NT2/D1 (cell line): ENCODE results near the gene HIPK2.

Experiments used
- DNase-seq: peaks from one replicate; pipeline ENCODE4 v3.0.0-alpha.2; 2011; ENCODE audit warnings: low read depth, low spot score
- H3K27me3 ChIP-seq: 2 replicates; pipeline ENCODE4 v1.6.0; 2011; ENCODE audit warnings: mild to moderate bottlenecking; ENCODE audit not compliant: insufficient read length, insufficient read depth
- H3K36me3 ChIP-seq: 2 replicates; pipeline ENCODE4 v1.6.1; 2011; ENCODE audit warnings: mild to moderate bottlenecking, low read length, mixed read lengths; ENCODE audit not compliant: insufficient read depth, insufficient read length
- H3K4me1 ChIP-seq: 2 replicates; pipeline ENCODE4 v1.5.1; 2011; ENCODE audit not compliant: insufficient read depth, insufficient read length
- H3K4me3 ChIP-seq: 2 replicates; pipeline ENCODE4 v1.5.1; 2011; ENCODE audit warnings: low read depth; ENCODE audit not compliant: insufficient read length
- H3K9ac ChIP-seq: 2 replicates; pipeline ENCODE4 v1.6.0; 2011; ENCODE audit warnings: low read depth; ENCODE audit not compliant: insufficient read length
- H3K9me3 ChIP-seq: 2 replicates; pipeline ENCODE4 v1.5.1; 2011; ENCODE audit warnings: mild to moderate bottlenecking, low read length; ENCODE audit not compliant: insufficient read depth
- SUZ12 ChIP-seq: IDR thresholded peaks from 2 replicates; pipeline ENCODE4 v1.6.1; 2011; ENCODE audit not compliant: insufficient read length, insufficient read depth; ENCODE audit errors: extremely low read depth
- YY1 ChIP-seq: IDR thresholded peaks from 2 replicates; pipeline ENCODE4 v1.6.1; 2011; ENCODE audit not compliant: insufficient read length, insufficient read depth
- ZNF274 ChIP-seq: IDR thresholded peaks from 2 replicates; pipeline ENCODE4 v1.6.1; 2011; ENCODE audit warnings: mild to moderate bottlenecking, low read depth, low read length

The HIPK2 gene

DNA sequence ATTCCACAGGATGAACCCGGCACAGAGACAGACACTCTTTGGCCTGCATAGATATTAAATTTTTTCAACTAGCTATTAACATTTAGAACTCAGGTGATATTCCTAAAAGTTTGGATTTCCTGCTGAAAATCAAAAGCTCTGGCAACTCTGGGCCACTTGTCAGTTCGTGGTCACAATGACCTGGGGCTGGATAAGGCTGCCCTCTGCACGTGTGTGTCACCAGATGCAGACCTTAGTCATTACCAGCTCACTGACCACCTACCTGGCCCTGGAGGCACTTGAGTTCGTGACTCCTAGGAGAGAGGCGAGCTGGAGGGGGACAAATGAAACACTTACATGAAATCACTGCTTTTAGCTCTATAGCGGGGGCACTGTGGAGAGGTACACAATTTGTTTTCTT is 126.5 kb downstream of the HIPK2 start:
- Histone ChIP-seq H3K4me1 (peaks cover 2% of the 10 kb centered on the region), H3K9me3 (no peaks in the 10 kb centered on the region), H3K36me3 (no peaks in the 10 kb centered on the region), H3K4me3 (no peak overlapping the region), H3K9ac (no peak overlapping the region), H3K27me3 (no peaks in the 10 kb centered on the region)
- TF ChIP-seq YY1 (no peak), SUZ12 (no peak), ZNF274 (no peak)
- no peak for DNase-seq

DNA sequence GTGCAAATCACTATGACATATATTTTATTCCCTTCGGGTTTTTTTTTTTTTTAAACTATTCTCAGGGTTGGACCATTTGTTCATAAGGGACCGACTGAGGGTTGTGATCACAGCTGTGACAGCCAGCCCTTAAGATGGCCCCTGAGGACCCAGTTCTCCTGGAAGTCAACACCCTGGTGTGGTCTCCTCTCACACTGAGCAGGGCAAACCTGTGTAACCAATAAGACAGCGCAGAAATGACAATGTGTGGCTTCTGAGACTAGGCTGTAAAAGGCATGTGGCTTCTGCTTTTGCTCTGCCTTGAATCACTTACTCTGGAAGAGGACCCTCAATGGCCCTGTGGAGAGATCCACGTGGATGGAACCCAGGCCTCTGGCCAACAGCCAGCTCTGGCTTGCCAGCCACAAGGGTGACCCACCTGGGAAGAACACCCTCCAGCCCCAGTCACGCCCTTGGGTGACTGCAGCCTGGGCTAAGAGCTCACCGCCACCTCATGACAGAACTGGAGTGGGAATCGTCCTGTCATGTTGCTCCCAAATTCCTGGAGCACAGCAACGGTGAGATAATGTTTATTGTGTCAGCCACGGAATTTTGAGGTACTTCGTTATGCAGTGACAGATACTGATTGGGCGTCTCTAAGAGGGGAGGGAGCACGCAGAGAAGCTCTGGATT is 127.2 kb downstream of the HIPK2 start:
- Histone ChIP-seq H3K36me3 (no peaks in the 10 kb centered on the region), H3K9me3 (no peaks in the 10 kb centered on the region), H3K4me1 (peaks cover 2% of the 10 kb centered on the region), H3K4me3 (no peak overlapping the region), H3K27me3 (no peaks in the 10 kb centered on the region), H3K9ac (no peak overlapping the region)
- TF ChIP-seq SUZ12 (no peak), ZNF274 (no peak), YY1 (no peak)
- no peak for DNase-seq

DNA sequence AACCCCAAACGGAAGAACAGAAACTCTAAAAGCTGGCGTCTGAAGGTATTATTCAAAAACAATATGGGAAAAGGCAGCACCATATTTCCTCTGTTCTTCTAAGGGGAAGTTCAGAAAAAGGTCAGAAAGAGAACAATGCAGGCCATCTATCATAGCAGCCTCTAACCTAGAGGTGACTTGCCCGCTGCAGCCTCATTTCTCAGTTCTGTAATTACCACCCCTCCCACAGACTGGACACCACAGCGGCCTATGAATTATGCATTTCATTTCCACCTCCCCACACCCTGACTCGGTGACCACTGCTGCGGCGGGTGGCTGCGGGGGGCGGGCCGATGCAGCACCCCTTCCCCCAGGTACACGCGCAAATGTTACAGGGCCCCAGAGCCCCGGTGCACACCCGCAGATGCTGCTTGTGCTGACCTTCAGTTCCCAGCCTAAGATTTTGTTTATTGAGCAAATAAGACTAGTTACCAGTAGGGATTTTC is 128.8 kb downstream of the HIPK2 start:
- TF ChIP-seq ZNF274: no peak
- TF ChIP-seq SUZ12: no peak
- TF ChIP-seq YY1: no peak
- Histone ChIP-seq H3K36me3 (no peaks in the 10 kb centered on the region), H3K9me3 (no peaks in the 10 kb centered on the region), H3K4me3 (no peak overlapping the region), H3K27me3 (no peaks in the 10 kb centered on the region), H3K4me1 (peaks cover 4% of the 10 kb centered on the region), H3K9ac (no peak overlapping the region)
- no peak for DNase-seq

DNA sequence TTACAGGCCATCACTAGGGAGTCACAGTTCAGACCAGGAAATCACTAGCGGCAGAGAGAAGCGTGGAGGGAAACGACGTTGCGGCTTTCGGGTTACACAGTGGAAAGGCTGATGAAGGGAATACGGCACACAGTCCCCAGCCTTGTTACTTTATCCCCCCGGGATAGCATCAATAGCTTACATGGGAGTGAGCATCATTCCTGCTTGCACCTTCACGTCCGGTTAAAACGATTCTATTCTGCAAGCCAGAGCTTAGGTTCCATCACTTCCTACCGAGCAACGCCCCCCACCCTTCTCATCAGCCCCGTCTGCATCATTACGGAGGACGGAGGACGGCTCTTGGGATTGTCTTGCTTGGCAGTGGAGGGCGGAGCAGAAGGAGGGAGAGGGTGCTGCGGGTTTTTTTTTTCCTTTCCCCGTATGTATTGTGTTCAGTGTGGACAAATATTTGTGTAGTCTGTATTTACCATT is 129.4 kb downstream of the HIPK2 start:
- no peak overlapping the region for H3K4me3 ChIP-seq
- peaks cover 4% of the 10 kb centered on the region for H3K4me1 ChIP-seq
- no peak overlapping the region for H3K9ac ChIP-seq
- TF ChIP-seq SUZ12: no peak
- no peak for TF ChIP-seq ZNF274
- TF ChIP-seq YY1: no peak
- H3K9me3 ChIP-seq: no peaks in the 10 kb centered on the region
- no peaks in the 10 kb centered on the region for H3K36me3 ChIP-seq
- H3K27me3 ChIP-seq: no peaks in the 10 kb centered on the region
- DNase-seq: no peak

DNA sequence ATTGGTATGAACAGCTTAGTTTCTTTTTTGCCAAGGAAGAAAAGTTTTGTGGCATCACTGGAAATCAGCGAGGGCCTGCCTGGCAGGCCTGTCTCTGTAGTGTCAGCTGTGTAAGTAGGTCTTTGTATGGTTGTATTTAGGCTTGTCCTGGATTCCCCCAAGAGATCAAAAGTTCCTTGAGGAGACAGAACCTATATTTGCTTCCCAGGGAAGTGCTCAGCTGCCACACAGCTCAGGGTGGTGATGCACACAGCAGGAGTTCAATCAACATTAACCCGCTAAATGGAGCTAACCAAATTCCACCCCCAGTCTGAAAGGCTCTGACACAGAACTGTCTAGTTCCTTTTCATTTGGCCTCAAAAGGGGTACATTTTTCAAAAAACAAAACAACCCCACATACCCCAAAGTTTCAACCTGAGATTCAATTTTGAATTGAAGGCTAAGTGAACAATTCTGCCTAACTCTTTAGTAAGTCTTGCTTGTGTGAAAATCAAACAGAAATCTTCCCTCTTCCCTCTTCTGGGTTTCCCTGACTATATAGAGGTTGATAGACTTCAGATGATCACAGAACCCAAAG is 129.9 kb downstream of the HIPK2 start:
- no peaks in the 10 kb centered on the region for H3K36me3 ChIP-seq
- H3K27me3 ChIP-seq: no peaks in the 10 kb centered on the region
- peaks cover 4% of the 10 kb centered on the region for H3K4me1 ChIP-seq
- TF ChIP-seq ZNF274: no peak
- no peak for TF ChIP-seq SUZ12
- no peak for TF ChIP-seq YY1
- H3K9ac ChIP-seq: no peak overlapping the region
- no peak for DNase-seq
- H3K4me3 ChIP-seq: no peak overlapping the region
- no peaks in the 10 kb centered on the region for H3K9me3 ChIP-seq

DNA sequence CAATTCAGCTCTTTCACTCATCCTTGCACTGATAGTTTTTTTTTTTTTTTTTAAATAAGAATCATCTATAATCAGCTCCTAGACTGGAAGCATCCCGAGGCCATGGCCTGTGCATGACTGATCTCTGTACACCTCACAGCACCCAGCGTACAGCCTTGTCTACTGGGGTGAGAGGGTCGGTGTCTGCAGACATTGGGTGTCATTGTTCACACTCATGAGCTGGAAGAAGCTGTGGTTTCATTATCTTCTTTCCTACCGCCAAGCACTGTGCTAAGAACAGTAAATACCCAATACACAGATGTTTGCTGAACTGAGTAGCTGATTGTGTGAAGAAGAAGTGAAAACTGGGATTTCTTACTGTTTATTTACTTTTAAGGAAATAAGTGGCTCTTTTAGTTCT is 130.7 kb downstream of the HIPK2 start:
- TF ChIP-seq ZNF274: no peak
- no peak for TF ChIP-seq YY1
- no peak for TF ChIP-seq SUZ12
- no peaks in the 10 kb centered on the region for H3K36me3 ChIP-seq
- H3K9me3 ChIP-seq: no peaks in the 10 kb centered on the region
- H3K4me3 ChIP-seq: no peak overlapping the region
- H3K4me1 ChIP-seq: peaks cover 3% of the 10 kb centered on the region
- H3K27me3 ChIP-seq: no peaks in the 10 kb centered on the region
- no peak for DNase-seq
- H3K9ac ChIP-seq: no peak overlapping the region

DNA sequence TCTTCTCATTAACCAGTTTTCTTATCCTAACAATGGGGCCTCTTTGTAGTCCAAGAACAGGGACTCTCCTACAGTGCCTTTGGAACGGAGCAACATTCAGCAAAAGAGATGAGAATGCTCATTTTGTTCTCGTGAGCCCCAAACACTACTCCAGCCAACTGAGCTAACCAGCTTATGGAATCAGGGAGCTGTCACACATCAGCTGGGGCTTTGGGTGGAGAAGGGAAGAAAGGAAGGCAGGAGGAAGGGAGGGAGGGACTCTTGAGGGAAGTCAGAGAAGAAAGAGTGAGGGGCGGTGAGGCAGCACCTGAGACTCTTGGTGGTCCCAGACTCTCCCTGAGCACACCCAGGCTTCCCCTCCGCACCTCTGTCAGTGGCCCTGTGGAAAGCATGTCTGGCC is 131.2 kb downstream of the HIPK2 start:
- DNase-seq: no peak
- no peak for TF ChIP-seq YY1
- no peak for TF ChIP-seq SUZ12
- Histone ChIP-seq H3K9ac (no peak overlapping the region), H3K27me3 (no peaks in the 10 kb centered on the region), H3K4me3 (no peak overlapping the region), H3K9me3 (no peaks in the 10 kb centered on the region), H3K36me3 (no peaks in the 10 kb centered on the region), H3K4me1 (peaks cover 3% of the 10 kb centered on the region)
